Activated naive CD4-positive, alpha-beta T cell treated with Interleukin-2 at 50 U/mL for 16 hours (primary cell): ENCODE data around the gene CRMP1.
"Not testable (repeated sequence)": the region's sequence is repeated elsewhere in the genome, so short reads cannot be mapped to it uniquely, and the experiment has no call there.

ENCODE experiments used
- DNase-seq: peaks from one replicate; pipeline ENCODE4 v3.0.0-alpha.2; 2020

CRMP1 gene

GRCh38 chr4:5852523-5853202 is 40.2 kb downstream of the CRMP1 start:
- no peak for DNase-seq

- DNase-seq, result no peak
These were observed 41.1 kb downstream of the CRMP1 start for GRCh38 chr4:5851637-5852301.

- no peak for DNase-seq
These were observed 47.6 kb downstream of the CRMP1 start for GRCh38 chr4:5845035-5845905.

- DNase-seq, result no peak
These were observed 49.0 kb downstream of the CRMP1 start for GRCh38 chr4:5843573-5844530.

GRCh38 chr4:5842456-5842855 is 50.4 kb downstream of the CRMP1 start:
- no peak for DNase-seq

- DNase-seq, result no peak
These were observed 52.9 kb downstream of the CRMP1 start for GRCh38 chr4:5839751-5840674.

- no peak for DNase-seq
These were observed 53.6 kb downstream of the CRMP1 start for GRCh38 chr4:5839332-5839731.

- not testable (repeated sequence) for DNase-seq
These were observed 55.4 kb downstream of the CRMP1 start for GRCh38 chr4:5837483-5837882.

GRCh38 chr4:5836943-5837342 is 55.9 kb downstream of the CRMP1 start:
- DNase-seq, result no peak

GRCh38 chr4:5828005-5828391 is 64.9 kb downstream of the CRMP1 start:
- no peak for DNase-seq

- DNase-seq, result no peak
These were observed 65.5 kb downstream of the CRMP1 start for GRCh38 chr4:5827108-5828004.

- DNase-seq, result no peak
These were observed 66.3 kb downstream of the CRMP1 start for GRCh38 chr4:5826437-5827107.

- DNase-seq, result no peak
These were observed 67.4 kb downstream of the CRMP1 start for GRCh38 chr4:5825321-5826041.

GRCh38 chr4:5824635-5825034 is 68.3 kb downstream of the CRMP1 start:
- DNase-seq, result no peak

GRCh38 chr4:5824227-5824626 is 68.7 kb downstream of the CRMP1 start:
- DNase-seq, result no peak

GRCh38 chr4:5823542-5824211 is 69.2 kb downstream of the CRMP1 start:
- no peak for DNase-seq

GRCh38 chr4:5822619-5823018 is 70.3 kb downstream of the CRMP1 start:
- DNase-seq, result no peak

GRCh38 chr4:5821665-5822358 is 71.1 kb downstream of the CRMP1 start:
- peak; percentile 3 for DNase-seq
